Tibial nerve (tissue), 4 donors: ENCODE results near the gene MAP2.

ENCODE experiments used
- CTCF ChIP-seq, 5 experiments: fragments of 200-600 bp in 3 of 5; fragments of 450-650 bp in 2 of 5; sonication (generic) in 3 of 5; IDR thresholded peaks; one replicate each; pipeline ENCODE4 v1.5.1; 2016 to 2019; ENCODE audit warnings: antibody characterized with exemption in 5 of 5, mild to moderate bottlenecking in 3 of 5, moderate library complexity in 2 of 5
- EP300 ChIP-seq, 2 donors: sonication (generic); formaldehyde crosslinking; IDR thresholded peaks; one replicate each; pipeline ENCODE4 v1.6.1; 2017; ENCODE audit warnings: antibody characterized with exemption in 2 of 2, mild to moderate bottlenecking in 1 of 2

- TF ChIP-seq CTCF (IDR thresholded peaks at IDR 0.05) (no peak), EP300 (IDR thresholded peaks at IDR 0.05) (no peak)
Measured at GRCh38 chr2:209591021-209591420, 167.2 kb downstream of the MAP2 start.
